ENCODE measurements around the gene C16orf54.
A peak's percentile ranks its signal among the peaks of the same experiment; 100 is the strongest.
"Not testable (repeated sequence)": the region's sequence is repeated elsewhere in the genome, so short reads cannot be mapped to it uniquely, and the experiment has no call there.

The C16orf54 gene

DNA sequence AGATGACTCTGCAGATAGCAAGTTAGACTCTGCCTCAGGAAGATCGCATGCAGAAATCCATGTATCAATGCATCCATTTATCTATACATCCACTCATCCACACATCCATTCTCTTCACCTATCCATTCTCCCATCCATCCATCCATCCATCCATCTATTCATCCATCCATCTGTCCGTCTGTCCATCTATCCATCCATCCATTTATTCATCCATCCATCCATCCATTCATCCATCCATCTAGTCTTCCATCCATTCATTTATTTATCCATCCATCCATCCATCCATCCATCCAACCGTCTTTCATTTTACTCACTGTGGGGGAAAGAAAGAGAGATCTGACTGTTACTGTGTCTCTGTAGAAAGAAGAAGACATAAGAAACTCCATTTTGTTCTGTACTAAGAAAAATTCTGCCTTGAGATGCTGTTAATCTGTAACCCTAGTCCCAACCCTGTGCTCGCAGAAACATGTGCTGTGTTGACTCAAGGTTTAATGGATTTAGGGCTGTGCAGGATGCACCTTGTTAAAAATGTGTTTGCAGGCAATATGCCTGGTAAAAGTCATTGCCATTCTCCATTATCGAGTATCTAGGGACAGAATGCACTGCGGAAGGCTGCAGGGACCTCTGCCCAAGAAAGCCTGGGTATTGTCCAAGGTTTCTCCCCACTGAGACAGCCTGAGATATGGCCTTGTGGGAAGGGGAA is 5.7 kb downstream of the C16orf54 start:
- not testable (repeated sequence) for DNase-seq (ENCODE audit: low spot score)

DNA sequence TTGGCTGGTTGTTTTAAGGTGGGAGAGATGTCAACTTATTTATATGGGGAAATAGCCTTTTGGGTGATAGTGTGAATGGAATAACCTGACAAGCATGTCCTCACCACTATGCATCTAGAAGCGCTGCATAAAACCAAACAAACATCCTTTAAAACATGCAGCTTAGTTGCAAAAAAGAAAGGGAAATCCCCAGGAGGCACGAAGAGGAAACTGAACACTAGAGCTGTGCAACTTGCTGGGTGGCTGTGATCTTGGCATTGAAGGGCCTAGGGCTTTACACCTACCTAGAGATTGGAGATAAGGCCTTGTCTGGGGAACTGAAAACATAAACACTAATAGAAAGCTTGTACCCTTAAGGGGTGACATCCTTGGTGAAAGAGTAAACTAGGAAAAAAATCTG is 7.3 kb downstream of the C16orf54 start:
- no peak for DNase-seq (ENCODE audit: low spot score)

DNA sequence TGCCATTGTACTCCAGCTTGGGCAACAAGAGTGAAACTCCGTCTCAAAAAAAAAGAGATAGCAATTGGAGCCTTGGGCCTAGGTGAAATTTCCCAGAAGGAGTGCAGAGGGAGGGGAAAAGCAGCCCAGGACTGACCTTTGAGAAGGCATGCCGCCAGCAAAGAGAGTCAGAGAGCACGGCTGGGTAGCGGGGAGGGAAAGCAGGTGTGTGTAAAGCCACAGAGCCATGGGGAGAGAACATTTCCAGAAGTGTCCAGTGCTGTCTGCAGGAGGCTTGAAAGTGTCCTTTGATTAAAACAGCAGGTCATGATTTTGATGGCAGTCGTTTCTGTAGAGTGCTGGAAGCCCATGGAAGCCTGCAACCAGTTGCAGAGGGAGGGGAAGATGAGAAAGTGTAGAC is 8.1 kb downstream of the C16orf54 start:
- DNase-seq (ENCODE audit: low spot score): no peak

DNA sequence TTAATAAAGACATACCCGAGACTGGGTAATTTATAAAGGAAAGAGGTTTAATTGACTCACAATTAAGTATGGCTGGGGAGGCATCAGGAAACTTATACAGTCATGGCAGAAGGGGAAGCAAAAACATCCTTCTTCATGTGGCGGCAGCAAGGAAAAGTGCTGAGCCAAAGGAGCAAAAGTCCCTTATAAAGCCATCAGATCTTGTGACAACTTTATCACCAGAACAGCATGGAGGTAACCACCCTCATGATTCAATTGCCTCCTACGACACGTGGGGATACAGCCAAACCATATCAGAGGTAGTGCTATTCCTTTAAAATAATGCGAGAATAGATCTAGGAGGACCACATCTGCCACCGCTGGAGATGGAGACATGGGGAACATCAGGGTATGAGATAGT is 9.0 kb downstream of the C16orf54 start:
- DNase-seq (ENCODE audit: low spot score): no peak

DNA sequence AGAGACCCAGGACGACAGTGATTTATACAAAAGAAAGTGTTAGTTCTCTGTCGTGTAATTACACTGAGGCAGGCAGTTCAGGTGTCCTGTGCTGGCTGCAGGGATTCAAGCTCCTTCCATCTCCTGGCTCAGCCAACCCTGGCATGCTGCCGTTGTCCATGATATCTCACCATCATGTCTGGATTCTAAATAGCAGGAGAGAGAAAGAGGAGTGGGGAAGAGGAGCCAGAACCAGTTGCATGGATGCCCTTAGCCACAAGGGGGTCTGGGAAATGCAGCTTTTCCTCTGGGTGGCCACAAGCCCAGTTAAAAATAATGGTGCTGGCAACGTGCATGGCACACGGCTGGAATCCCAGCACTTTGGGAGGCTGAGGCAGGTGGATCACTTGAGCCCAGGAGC is 9.7 kb downstream of the C16orf54 start:
- no peak for DNase-seq (ENCODE audit: low spot score)

DNA sequence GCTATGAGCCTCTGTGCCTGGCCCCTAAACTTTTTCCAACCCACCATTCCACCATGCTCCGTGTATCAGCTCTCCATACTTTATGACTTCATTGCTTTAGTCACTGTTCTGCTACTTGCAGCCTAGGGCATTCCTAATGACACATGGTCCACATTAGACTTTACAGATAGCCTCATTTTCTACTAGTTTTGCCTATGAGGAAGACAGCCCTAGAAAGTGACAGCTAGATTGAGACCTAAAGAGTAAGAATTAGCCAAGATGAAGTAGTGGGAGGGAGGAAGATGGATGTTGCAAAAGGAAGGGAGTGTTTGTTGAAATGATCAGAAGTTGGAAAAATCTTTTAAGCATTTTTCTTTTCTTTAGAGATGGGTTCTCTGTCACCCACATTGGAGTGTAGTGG is 11.0 kb downstream of the C16orf54 start:
- peak; percentile 4 for DNase-seq (ENCODE audit: low spot score)

DNA sequence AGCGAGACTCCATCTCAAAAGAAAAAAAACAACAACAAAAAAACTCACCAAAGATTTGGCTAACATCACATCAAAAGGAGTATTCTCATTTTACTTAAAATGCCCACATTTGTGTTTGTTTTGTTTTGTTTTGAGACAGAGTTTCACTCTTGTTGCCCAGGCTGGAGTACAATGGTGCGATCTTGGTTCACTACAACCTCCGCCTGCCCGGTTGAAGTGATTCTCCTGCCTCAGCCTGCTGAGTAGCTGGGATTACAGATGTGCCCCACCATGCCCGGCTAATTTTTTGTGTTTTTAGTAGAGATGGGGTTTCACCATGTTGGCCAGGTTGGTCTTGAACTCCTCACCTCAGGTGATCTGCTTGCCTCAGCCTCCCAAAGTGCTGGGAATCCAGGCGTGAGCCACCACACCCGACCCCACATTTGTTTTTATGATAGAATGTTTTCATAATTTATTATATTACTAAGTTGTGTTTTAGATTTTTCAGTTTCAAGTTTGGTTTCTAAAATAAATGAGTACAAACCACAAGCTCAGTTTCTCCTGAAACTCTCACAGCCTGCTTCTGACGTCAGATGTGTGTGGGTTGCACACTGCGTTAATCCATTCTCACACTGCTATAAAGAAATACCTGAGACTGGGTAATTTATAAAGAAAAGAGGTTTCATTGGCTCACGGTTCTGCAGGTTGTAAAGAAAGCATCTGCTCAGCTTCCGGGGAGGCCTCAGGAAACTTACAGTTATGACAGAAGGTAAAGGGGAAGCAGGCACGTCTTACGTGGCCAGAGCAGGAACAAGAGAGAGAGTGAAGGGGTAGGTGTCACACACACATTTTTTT is 13.8 kb downstream of the C16orf54 start:
- DNase-seq (ENCODE audit: low spot score): not testable (repeated sequence)

DNA sequence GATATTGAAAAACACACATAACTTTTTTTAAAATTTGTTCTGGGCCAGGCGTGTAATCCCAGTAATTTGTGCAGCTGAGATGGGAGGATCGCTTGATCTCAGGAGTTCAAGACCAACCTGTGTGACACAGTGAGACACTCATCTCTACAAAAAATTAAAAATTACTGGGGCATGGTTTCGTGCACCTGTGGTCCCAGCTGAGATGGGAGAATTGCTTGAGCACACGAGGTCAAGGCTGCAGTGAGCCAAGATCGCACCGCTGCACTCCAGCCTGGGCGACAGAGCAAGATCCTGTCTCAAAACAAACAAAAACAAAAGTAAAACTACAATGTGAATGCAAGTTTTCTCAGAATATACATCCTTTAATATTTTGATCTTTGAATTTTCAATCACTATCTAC is 15.1 kb downstream of the C16orf54 start:
- no peak for DNase-seq (ENCODE audit: low spot score)

DNA sequence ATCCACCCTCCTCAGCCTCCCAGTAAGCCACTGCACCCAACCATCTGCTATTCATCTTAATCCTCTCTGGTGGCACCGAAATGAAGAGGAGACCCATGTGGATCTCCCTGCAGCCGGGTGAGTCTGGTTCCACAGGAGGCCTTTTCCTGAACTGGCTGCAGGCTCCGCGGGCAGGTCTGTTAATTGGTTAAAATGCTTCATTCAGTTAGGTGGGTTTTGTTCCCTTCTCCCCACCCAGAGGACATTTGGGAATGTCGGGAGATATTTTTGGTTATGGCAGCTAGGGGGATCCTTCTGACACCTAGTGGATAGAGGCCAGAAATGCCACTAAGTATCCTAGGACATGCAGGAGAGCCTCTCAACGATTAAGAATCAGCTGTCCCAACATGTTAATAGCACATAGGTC is 16.7 kb downstream of the C16orf54 start:
- DNase-seq (ENCODE audit: low spot score): peak; percentile 59

DNA sequence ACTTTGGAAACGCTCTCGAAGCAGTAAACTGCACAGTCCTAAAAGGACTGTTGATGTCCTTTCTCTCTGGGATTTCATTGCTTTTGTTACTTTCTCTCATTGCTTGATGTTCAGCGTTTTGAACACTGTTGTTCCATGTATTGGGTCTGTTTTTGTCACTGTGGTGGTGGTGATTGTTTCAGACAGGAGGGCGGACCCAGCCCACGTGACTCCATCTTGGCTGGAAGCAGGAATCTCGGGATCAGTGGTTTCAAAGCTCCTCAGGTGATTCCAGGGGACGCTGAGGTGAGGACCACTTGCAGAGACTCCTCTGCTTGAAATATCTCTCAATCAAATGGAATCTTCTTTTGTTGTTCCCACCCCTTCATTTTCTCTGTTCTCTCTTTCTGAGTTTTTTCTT is 18.3 kb downstream of the C16orf54 start:
- DNase-seq (ENCODE audit: low spot score): no peak

DNA sequence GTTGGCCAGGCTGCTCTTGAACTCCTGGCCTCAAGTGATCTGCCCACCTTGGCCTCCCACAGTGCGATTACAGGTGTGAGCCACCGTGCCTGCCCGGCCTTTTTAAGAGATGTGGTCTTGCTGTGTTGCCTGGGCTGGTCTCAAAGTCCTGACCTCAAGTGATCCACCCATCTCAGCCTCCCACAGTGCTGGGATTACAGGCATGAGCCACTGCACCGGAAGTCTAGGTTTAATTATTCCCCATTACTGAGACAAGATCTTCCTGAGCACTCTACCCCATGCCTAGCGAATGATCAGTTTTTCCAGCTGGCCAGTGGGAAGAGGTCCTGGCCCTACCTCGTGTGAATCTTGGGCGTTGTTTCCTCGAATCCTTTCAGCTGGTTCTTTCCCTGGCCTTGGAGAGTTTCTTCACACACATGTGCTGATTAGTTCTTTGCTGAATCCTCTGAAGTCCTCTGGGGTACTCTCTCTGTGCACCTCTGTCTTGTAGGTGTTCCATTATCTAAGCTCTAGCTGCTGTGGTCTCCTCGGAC is 18.9 kb downstream of the C16orf54 start:
- no peak for DNase-seq (ENCODE audit: low spot score)

DNA sequence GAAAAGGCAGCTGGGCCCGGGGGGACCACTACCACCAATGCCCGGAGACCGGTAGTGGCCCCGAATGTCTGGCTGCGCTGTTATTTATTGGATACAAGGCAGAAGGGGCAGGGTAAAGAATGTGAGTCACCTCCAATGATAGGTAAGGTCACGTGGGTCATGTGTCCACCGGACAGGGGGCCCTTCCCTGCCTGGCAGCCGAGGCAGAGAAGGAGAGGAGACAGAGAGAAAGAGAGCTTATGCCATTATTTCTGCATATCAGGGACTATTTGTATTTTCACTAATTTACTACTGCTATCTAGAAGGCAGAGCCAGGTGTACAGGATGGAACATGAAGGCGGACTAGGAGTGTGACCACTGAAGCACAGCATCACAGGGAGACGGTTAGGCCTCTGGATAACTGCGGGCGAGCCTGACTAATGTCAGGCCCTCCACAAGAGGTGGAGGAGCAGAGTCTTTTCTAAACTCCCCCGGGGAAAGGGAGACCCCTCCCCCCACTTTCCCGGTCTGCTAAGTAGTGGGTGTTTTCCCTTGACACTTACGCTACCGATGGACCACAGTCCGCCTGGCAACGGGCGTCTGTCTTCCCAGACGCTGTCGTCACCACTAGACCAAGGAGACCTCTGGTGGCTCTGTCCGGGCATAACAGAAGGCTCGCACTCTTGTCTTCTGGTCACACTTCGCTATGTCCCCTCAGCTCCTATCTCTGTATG is 24.5 kb downstream of the C16orf54 start:
- peak; percentile 83 for DNase-seq (ENCODE audit: low spot score)

DNA sequence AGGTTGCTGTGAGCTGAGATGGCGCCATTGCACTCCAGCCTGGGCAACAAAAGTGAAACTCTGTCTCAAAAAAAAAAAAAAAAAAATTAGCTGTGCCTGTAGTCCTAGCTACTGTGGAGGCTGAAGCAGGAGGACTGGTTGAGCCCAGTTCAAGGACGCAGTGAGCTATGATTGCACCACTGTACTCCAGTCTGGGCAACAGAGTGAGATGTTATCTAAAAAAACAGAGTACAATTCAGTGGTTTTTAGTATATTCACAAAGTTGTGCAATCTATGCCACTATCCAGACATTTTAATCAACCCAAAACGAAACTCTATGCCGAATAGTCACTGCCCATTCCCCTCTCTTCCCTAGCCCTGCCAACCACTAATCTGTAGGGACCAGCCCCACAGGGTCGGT is 25.1 kb downstream of the C16orf54 start:
- DNase-seq (ENCODE audit: low spot score): no peak

DNA sequence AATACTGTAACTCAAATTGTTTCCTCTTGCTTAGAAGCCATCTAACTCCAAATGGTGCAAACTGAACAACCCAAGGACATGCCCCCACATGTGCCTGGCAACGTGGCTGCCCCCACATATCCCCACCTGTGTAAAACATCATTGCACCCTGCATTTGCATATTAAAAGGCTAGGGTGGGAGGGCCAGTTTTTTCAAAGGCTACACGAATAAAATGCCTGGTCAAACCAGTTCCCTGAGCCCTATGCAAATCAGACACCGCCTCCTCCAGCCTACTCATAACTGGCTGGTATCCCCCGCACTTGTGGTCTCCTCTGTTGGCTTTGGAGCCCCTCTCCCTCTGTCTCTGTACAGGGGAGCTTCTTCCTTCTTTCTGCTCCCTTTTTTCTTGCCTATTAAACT is 26.7 kb downstream of the C16orf54 start:
- no peak for DNase-seq (ENCODE audit: low spot score)

DNA sequence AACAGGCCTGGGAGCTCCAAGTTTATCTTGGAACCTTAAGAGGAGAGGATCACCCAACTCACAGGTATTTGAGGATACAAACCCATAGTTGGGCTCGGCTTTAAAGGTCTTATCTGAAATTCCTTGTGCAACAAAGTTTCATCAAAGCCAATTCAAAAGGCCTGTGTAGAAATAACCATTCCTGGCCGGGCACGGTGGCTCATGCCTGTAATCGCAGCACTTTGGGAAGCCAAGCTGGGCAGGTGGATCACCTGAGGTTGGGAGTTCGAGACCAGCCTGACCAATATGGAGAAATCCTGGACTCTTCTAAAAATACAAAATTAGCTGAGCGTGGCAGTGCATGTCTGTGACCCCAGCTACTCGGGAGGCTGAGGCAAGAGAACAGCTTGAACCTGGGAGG is 28.7 kb downstream of the C16orf54 start:
- DNase-seq (ENCODE audit: low spot score): no peak

DNA sequence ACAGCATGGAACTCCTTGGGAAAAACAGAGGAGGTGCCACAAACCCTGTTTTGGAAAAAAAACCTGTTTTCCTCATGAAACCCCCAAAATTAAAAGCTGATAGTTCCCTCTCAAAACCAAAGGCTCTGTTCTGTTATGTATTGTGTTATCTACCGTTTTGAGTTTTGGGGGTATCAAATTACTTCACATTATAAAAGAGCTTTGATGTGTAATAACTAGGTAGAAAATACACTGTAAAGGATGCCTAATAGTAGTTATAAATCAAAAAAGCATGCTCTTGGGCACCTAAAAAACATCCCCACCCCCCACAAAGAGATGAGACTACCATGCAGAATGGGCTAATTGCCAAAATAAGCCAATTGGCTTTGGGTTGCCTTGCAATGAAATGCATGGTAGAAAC is 30.8 kb downstream of the C16orf54 start:
- DNase-seq (ENCODE audit: low spot score): no peak

DNA sequence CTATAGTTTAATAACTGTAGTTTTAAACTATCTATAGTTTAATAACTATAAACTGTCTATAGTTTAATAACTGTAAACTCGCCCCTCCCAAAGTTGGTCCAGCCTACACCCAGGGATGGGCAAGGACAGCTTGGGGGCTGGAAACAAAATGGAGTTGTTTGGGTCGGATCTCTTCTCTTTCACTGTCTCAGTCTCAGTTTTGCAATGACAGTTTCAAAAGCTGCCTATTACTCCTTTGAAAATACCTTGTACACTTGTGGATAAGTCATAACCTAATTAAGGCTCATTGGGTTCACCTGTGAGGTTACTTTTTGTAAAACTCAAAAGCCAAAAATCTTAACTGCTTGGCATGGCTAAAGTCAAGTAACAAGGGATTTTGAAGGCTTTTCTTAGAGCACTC is 31.4 kb downstream of the C16orf54 start:
- DNase-seq (ENCODE audit: low spot score): no peak

DNA sequence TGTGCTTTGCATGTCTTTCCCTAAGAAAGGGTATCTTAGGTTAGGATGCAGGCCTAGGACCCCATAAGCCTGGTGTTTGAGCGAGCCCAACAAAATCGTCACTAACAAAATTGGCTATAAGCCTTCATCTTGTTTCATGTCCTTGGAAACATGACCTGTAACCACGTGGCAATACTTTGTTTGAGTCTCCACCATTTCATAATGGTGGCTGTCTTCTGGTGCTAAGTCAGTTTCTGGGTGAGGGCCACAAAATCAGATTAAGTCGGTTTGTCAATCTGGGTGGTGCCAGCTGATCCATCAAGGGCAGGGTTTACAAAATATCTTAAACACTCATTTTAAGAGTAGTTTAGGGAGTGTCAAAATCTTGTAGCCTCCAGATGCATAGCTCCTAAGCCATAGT is 33.0 kb downstream of the C16orf54 start:
- no peak for DNase-seq (ENCODE audit: low spot score)

DNA sequence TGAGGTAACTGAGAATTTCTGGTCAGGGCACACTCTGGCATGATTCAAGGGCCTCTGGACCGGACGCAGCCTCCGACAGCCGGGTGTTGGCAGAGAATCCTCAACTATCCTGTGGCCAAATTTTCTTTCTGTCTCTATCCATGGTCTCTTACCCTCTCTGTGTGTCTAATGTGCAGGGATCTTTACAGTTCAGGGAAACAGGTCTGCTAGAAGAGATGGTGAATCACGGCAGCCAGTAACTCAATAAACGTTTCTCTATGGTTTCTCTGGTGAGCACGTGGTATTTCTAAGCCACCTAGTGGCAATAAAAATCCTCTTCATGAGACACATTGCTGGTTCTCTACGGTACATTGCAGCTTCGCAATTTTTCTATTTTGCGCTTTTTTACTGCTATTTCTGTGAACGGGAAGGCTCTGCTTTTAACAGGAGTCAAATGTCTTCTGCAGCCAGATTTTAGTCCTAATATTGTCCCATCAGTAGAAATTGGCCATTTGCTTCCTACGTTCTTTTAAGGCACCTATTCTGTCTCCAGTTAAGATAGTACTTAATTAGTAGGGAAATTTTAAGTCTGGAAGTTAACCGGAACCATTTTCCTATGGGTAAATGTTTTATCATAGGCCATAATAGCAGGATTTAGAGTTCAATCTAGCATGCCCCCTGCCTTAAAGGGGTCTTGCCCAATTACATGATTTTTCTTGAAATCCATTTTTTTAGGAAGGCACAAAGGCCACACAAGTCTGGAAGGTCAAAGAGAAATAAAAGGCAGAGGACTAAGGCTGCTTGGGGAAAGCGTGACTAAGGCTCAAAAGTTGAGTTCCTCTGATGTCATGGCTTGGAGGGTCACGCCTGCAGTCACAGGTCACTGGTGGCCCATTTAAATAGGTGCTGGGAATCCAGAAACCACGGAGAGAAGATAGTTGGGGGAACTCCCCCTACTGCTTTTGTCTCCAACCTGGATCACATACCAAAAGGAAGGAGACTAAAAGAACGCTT is 35.3 kb downstream of the C16orf54 start:
- DNase-seq (ENCODE audit: low spot score): peak; percentile 87

DNA sequence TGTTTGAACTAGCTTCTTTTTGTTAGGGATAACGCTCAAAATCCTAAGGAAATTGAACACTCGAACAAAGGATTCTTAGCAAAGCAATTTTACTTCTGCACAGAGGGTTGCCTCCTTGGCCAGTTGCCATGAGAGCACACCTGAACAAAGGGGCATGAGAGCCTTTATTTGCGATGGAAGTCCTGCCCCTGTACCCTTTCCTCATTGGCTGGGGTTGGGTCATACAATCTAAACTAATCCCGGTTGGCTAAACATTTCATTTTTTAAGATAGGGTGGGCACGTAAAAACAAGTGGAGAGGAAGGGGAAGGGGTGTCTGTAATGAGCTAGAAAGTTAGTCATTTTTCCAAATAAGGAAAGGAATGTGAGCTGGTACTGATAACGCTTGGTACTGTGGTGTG is 36.1 kb downstream of the C16orf54 start:
- DNase-seq (ENCODE audit: low spot score): not testable (repeated sequence)

DNA sequence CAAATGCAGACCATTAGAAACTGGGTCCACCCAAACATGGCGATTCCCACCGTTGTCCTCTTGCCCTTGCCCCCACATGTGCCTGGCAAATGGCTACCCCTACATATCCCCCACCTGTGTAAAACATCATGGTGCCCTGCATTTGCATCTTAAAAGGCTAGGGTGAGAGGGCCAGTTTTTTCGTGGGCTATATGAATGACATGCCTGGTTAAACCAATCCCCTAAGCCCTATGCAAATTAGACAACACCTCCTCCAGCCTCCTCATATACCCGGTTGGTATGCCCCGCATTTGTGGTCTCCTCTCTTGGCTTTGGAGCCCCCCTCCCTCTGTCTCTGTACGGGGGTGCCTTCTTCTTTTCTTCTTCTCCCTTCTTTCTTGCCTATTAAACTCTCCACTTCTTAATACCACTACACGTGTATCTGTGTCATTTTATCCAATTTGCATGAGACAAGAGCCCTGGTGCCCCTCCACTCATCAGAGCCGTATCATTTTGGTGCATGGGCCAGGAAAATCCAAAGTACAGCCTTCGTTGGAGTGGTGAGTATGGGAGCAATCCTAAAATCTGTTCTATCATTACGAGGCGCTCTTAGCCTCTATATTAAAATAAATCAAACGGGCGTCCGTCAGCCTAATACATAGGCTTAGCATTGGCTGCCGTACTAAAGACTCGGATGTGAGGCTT is 36.7 kb downstream of the C16orf54 start:
- no peak for DNase-seq (ENCODE audit: low spot score)

All from kidney tubule cell (primary cell).